Measurements from ENCODE around the gene GRIN3A. TPM values are rescaled to one million over a fixed set of nuclear protein-coding genes. Genes with fewer than 3 reads are reported as not detected.

GRIN3A gene
- 0.05 TPM for total RNA-seq
- polyA plus RNA-seq: under 1 TPM; 0.16 to 0.22 (median 0.18) TPM

DNA sequence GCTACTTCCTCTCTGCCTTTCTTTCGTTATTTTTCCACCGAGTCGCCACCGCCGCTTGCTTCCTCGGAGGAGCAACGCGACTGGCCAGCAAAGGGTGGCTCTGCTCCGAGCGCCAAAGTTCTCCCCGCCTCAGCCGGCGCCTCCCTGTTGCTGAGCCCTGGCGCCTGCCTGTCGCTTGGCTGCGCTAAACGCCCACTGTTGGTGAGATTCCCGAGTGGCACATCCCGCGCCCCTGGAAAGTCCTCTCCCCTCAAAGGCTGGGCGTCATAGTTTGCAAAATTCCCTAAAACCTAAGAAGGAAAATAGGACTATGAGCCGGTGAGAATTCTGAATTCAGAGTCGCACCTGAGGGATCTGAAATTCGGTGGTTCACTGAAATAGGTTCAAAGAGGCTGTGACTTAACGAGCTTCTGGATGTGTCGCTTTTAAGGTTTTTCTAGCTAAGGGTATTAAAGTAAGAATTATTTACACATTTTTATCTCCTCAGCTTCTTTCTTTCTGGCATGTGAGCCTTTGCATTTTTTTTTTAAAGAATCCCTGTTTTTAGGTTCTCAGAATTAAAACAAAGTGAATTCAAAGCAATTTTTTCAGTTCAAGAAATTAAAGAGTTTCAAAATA, at the start of gene GRIN3A:
Gene GRIN3A (minus strand): TSS at position 82 of the 618 bp plus-strand sequence. CDS start 668 bp downstream, outside the sequence.
- DNase-seq (no peak), ATAC-seq (ENCODE audit: low read depth in 2 of 2) (no peak)
- peak within 1 kb of the TSS in 1 of 4 donors; percentile 76 for H3K4me3 Mint-ChIP-seq
- Histone ChIP-seq H3K27me3 (ENCODE audit: control insufficient read depth, insufficient read depth, low read length) (peaks cover 10% of the 10 kb centered on the region), H3K9me3 (ENCODE audit: control insufficient read depth in 2 of 2, low read length in 2 of 2) (no peaks in the 10 kb centered on the region), H3K27ac (ENCODE audit: insufficient read depth, low read length, poor library complexity, severe bottlenecking) (no peak within 1 kb of the TSS), H3K4me3 (ENCODE audit: low read depth, low read length) (no peak within 1 kb of the TSS), H3K36me3 (ENCODE audit: control insufficient read depth, insufficient read depth, low read length) (no peaks in the 10 kb centered on the region), H3K4me1 (ENCODE audit: control insufficient read depth, insufficient read depth, low read length, poor library complexity, severe bottlenecking) (no peaks in the 10 kb centered on the region)
- H3K4me1 Mint-ChIP-seq: peaks cover 0 to 4% (median 0%) of the 10 kb centered on the region in 4 donors
- peaks cover 57% of the 10 kb centered on the region for H3K27me3 Mint-ChIP-seq
- H3K27ac Mint-ChIP-seq: no peak within 1 kb of the TSS
- peaks cover 4% of the 10 kb centered on the region for H3K36me3 Mint-ChIP-seq
- H3K9me3 Mint-ChIP-seq: peaks cover 0 to 3% (median 0%) of the 10 kb centered on the region in 7 donors

- DNase-seq (no peak), ATAC-seq (ENCODE audit: low read depth in 2 of 2) (no peak)
- H3K9me3 ChIP-seq (ENCODE audit: control insufficient read depth in 2 of 2, low read length in 2 of 2): no peaks in the 10 kb centered on the region
- H3K27ac Mint-ChIP-seq: no peak overlapping the region
- no peaks in the 10 kb centered on the region for H3K4me1 ChIP-seq (ENCODE audit: control insufficient read depth, insufficient read depth, low read length, poor library complexity, severe bottlenecking)
- no peaks in the 10 kb centered on the region for H3K27me3 Mint-ChIP-seq
- H3K4me3 Mint-ChIP-seq: no peak overlapping the region
- H3K9me3 Mint-ChIP-seq: no peaks in the 10 kb centered on the region
- H3K4me1 Mint-ChIP-seq: no peaks in the 10 kb centered on the region
- no peaks in the 10 kb centered on the region for H3K36me3 ChIP-seq (ENCODE audit: control insufficient read depth, insufficient read depth, low read length)
- no peak overlapping the region for H3K27ac ChIP-seq (ENCODE audit: insufficient read depth, low read length, poor library complexity, severe bottlenecking)
- H3K27me3 ChIP-seq (ENCODE audit: control insufficient read depth, insufficient read depth, low read length): no peaks in the 10 kb centered on the region
- no peak overlapping the region for H3K4me3 ChIP-seq (ENCODE audit: low read depth, low read length)
- no peaks in the 10 kb centered on the region for H3K36me3 Mint-ChIP-seq
These were observed 49.4 kb upstream of the GRIN3A start for GRCh38 chr9:101787891-101788290.

- H3K36me3 ChIP-seq (ENCODE audit: control insufficient read depth, insufficient read depth, low read length): no peaks in the 10 kb centered on the region
- no peak overlapping the region for H3K27ac ChIP-seq (ENCODE audit: insufficient read depth, low read length, poor library complexity, severe bottlenecking)
- Mint-ChIP-seq H3K9me3 (no peaks in the 10 kb centered on the region), H3K36me3 (no peaks in the 10 kb centered on the region), H3K4me3 (no peak overlapping the region), H3K4me1 (no peaks in the 10 kb centered on the region), H3K27ac (no peak overlapping the region), H3K27me3 (no peaks in the 10 kb centered on the region)
- H3K9me3 ChIP-seq (ENCODE audit: control insufficient read depth in 2 of 2, low read length in 2 of 2): no peaks in the 10 kb centered on the region
- no peaks in the 10 kb centered on the region for H3K4me1 ChIP-seq (ENCODE audit: control insufficient read depth, insufficient read depth, low read length, poor library complexity, severe bottlenecking)
- ATAC-seq (ENCODE audit: low read depth in 2 of 2) (no peak), DNase-seq (no peak)
- H3K4me3 ChIP-seq (ENCODE audit: low read depth, low read length): no peak overlapping the region
- H3K27me3 ChIP-seq (ENCODE audit: control insufficient read depth, insufficient read depth, low read length): no peaks in the 10 kb centered on the region
These were observed 39.9 kb upstream of the GRIN3A start for GRCh38 chr9:101778332-101778731.

GRCh38 chr9:101764472-101764871, 26.0 kb upstream of the GRIN3A start:
- no peak overlapping the region for H3K27ac ChIP-seq (ENCODE audit: insufficient read depth, low read length, poor library complexity, severe bottlenecking)
- H3K4me1 Mint-ChIP-seq: no peaks in the 10 kb centered on the region
- H3K27me3 Mint-ChIP-seq: no peaks in the 10 kb centered on the region
- no peaks in the 10 kb centered on the region for H3K36me3 Mint-ChIP-seq
- H3K4me3 Mint-ChIP-seq: no peak overlapping the region
- H3K4me1 ChIP-seq (ENCODE audit: control insufficient read depth, insufficient read depth, low read length, poor library complexity, severe bottlenecking): no peaks in the 10 kb centered on the region
- H3K4me3 ChIP-seq (ENCODE audit: low read depth, low read length): no peak overlapping the region
- H3K36me3 ChIP-seq (ENCODE audit: control insufficient read depth, insufficient read depth, low read length): no peaks in the 10 kb centered on the region
- H3K27ac Mint-ChIP-seq: no peak overlapping the region
- ATAC-seq (ENCODE audit: low read depth in 2 of 2) (no peak), DNase-seq (no peak)
- H3K9me3 Mint-ChIP-seq: peaks cover 0 to 4% (median 0%) of the 10 kb centered on the region in 7 donors
- no peaks in the 10 kb centered on the region for H3K9me3 ChIP-seq (ENCODE audit: control insufficient read depth in 2 of 2, low read length in 2 of 2)
- no peaks in the 10 kb centered on the region for H3K27me3 ChIP-seq (ENCODE audit: control insufficient read depth, insufficient read depth, low read length)

GRCh38 chr9:101758304-101758930, 20.0 kb upstream of the GRIN3A start:
- no peak overlapping the region for H3K27ac Mint-ChIP-seq
- no peaks in the 10 kb centered on the region for H3K36me3 ChIP-seq (ENCODE audit: control insufficient read depth, insufficient read depth, low read length)
- H3K9me3 Mint-ChIP-seq: peaks cover 0 to 3% (median 0%) of the 10 kb centered on the region in 7 donors
- no peaks in the 10 kb centered on the region for H3K4me1 Mint-ChIP-seq
- DNase-seq (no peak), ATAC-seq (ENCODE audit: low read depth in 2 of 2) (no peak)
- H3K27me3 Mint-ChIP-seq: no peaks in the 10 kb centered on the region
- H3K4me3 Mint-ChIP-seq: no peak overlapping the region
- H3K4me3 ChIP-seq (ENCODE audit: low read depth, low read length): no peak overlapping the region
- H3K9me3 ChIP-seq (ENCODE audit: control insufficient read depth in 2 of 2, low read length in 2 of 2): no peaks in the 10 kb centered on the region
- H3K36me3 Mint-ChIP-seq: no peaks in the 10 kb centered on the region
- no peak overlapping the region for H3K27ac ChIP-seq (ENCODE audit: insufficient read depth, low read length, poor library complexity, severe bottlenecking)
- H3K27me3 ChIP-seq (ENCODE audit: control insufficient read depth, insufficient read depth, low read length): no peaks in the 10 kb centered on the region
- H3K4me1 ChIP-seq (ENCODE audit: control insufficient read depth, insufficient read depth, low read length, poor library complexity, severe bottlenecking): no peaks in the 10 kb centered on the region

DNA sequence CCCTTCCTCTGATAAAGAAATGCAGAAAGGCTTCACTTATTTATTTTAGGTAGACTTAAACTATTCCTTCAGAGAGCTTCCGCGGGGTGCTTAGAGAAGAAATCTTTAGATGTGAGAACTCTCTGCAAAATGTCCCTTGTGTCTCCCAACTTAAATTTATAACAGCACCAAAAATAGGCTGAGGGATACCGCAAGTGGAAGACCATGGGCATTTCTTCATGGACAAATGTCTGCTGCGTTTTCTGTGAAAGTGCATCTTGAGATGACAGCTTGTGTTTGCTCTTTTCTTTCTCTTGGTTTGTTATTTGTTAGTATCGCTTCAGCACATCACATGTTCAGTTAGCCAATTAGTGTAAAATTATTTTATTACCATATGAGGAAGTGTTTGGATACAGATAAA, 15.3 kb upstream of the GRIN3A start:
- Mint-ChIP-seq H3K4me1 (no peaks in the 10 kb centered on the region), H3K9me3 (peaks cover 0 to 2% (median 0%) of the 10 kb centered on the region in 7 donors)
- ATAC-seq (ENCODE audit: low read depth in 2 of 2): no peak

DNA sequence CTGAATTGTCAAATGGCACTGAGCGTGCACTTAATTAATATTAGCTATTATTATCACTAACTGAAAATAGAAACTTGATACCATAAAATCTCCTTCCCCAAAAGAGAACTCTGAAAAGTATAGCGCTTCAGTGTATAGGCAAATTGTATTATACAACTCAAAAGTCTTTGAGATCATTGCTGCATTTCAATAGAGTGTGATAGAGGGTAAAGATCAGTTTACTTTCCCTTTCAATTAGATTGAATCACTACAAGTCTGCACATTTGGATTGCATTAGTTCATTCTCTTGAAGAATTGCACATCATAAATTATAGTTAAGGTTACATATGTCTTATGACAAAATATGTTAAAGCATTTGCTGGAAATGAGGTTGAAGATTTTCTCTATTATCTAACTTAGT, 13.4 kb upstream of the GRIN3A start:
- no peaks in the 10 kb centered on the region for H3K36me3 ChIP-seq (ENCODE audit: control insufficient read depth, insufficient read depth, low read length)
- no peaks in the 10 kb centered on the region for H3K9me3 ChIP-seq (ENCODE audit: control insufficient read depth in 2 of 2, low read length in 2 of 2)
- Mint-ChIP-seq H3K4me3 (no peak overlapping the region), H3K9me3 (peaks cover 0 to 2% (median 0%) of the 10 kb centered on the region in 7 donors), H3K27ac (no peak overlapping the region), H3K36me3 (no peaks in the 10 kb centered on the region), H3K27me3 (no peaks in the 10 kb centered on the region), H3K4me1 (no peaks in the 10 kb centered on the region)
- no peaks in the 10 kb centered on the region for H3K4me1 ChIP-seq (ENCODE audit: control insufficient read depth, insufficient read depth, low read length, poor library complexity, severe bottlenecking)
- DNase-seq (no peak), ATAC-seq (ENCODE audit: low read depth in 2 of 2) (no peak)
- H3K27me3 ChIP-seq (ENCODE audit: control insufficient read depth, insufficient read depth, low read length): no peaks in the 10 kb centered on the region
- H3K27ac ChIP-seq (ENCODE audit: insufficient read depth, low read length, poor library complexity, severe bottlenecking): no peak overlapping the region
- H3K4me3 ChIP-seq (ENCODE audit: low read depth, low read length): no peak overlapping the region

More for the DNA sequence above, 15.3 kb upstream of the GRIN3A start:
- no peaks in the 10 kb centered on the region for H3K27me3 ChIP-seq (ENCODE audit: control insufficient read depth, insufficient read depth, low read length)
- no peaks in the 10 kb centered on the region for H3K4me1 ChIP-seq (ENCODE audit: control insufficient read depth, insufficient read depth, low read length, poor library complexity, severe bottlenecking)
- no peaks in the 10 kb centered on the region for H3K9me3 ChIP-seq (ENCODE audit: control insufficient read depth in 2 of 2, low read length in 2 of 2)
- Mint-ChIP-seq H3K36me3 (no peaks in the 10 kb centered on the region), H3K4me3 (no peak overlapping the region), H3K27me3 (no peaks in the 10 kb centered on the region), H3K27ac (no peak overlapping the region)
- DNase-seq: no peak
- H3K4me3 ChIP-seq (ENCODE audit: low read depth, low read length): no peak overlapping the region
- no peaks in the 10 kb centered on the region for H3K36me3 ChIP-seq (ENCODE audit: control insufficient read depth, insufficient read depth, low read length)
- no peak overlapping the region for H3K27ac ChIP-seq (ENCODE audit: insufficient read depth, low read length, poor library complexity, severe bottlenecking)

DNA sequence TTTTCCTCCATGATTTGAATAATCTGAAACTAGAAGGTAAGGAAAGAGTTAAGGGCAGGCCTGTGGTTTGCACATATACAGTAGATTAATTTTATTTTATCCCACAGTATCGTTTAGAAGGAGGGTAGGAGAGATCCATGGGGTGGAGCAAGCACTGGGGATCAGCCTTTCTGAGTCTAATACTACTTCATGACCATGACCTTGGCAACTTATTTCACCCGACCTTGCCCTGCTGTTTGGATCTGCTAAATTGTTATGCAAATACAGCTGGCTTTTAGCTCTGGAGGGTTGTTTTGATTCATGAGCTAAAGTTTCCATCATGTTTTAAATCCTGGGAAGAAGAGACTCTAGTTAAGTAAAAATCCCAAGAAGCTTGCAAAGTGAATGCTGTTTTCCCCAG, 864 bp upstream of the GRIN3A start:
- ATAC-seq (ENCODE audit: low read depth in 2 of 2) (no peak), DNase-seq (no peak)
- H3K9me3 Mint-ChIP-seq: peaks cover 0 to 3% (median 0%) of the 10 kb centered on the region in 7 donors
- Histone ChIP-seq H3K27me3 (ENCODE audit: control insufficient read depth, insufficient read depth, low read length) (peaks cover 10% of the 10 kb centered on the region), H3K4me3 (ENCODE audit: low read depth, low read length) (no peak overlapping the region), H3K36me3 (ENCODE audit: control insufficient read depth, insufficient read depth, low read length) (no peaks in the 10 kb centered on the region), H3K9me3 (ENCODE audit: control insufficient read depth in 2 of 2, low read length in 2 of 2) (no peaks in the 10 kb centered on the region), H3K4me1 (ENCODE audit: control insufficient read depth, insufficient read depth, low read length, poor library complexity, severe bottlenecking) (no peaks in the 10 kb centered on the region), H3K27ac (ENCODE audit: insufficient read depth, low read length, poor library complexity, severe bottlenecking) (no peak overlapping the region)
- H3K27me3 Mint-ChIP-seq: peaks cover 53% of the 10 kb centered on the region
- H3K36me3 Mint-ChIP-seq: peaks cover 4% of the 10 kb centered on the region
- no peak overlapping the region for H3K27ac Mint-ChIP-seq
- no peak overlapping the region for H3K4me3 Mint-ChIP-seq
- H3K4me1 Mint-ChIP-seq: peaks cover 0 to 4% (median 0%) of the 10 kb centered on the region in 4 donors
